CD4-positive, alpha-beta T cell (primary cell): ENCODE data around the gene RALY. TPM values are rescaled to one million over a fixed set of nuclear protein-coding genes. Genes with fewer than 3 reads are reported as not detected.

Source experiments
- ATAC-seq: fragments of 200-7000 bp; cut with Tn5 transposase; one replicate; pipeline ENCODE4 v1.10.0; 2022; ENCODE audit warnings: mild to moderate bottlenecking; ENCODE audit not compliant: poor library complexity
- CTCF ChIA-PET: fragments of 350-600 bp; sonication (Branson Sonifier 250); formaldehyde crosslinking; loops from one replicate; lab custom pipeline; 2021; ENCODE audit warnings: antibody characterized with exemption, inconsistent platforms; lab: Charles Lee
- POLR2A ChIA-PET: fragments of 350-600 bp; sonication (Branson Sonifier 250); formaldehyde crosslinking; loops from one replicate; lab custom pipeline; 2021; ENCODE audit warnings: antibody characterized with exemption, inconsistent platforms; lab: Charles Lee
- DNase-seq, 14 experiments: peaks; one replicate each; pipeline ENCODE4 v3.0.0-alpha.2; 2013 to 2020; ENCODE audit warnings: mixed read lengths in 2 of 14
- H3K27ac ChIP-seq, 2 donors: one replicate each; pipeline versions ENCODE4 v1.5.1 to v1.7.0; 2013; ENCODE audit warnings: low read length in 2 of 2, low read depth in 1 of 2, mild to moderate bottlenecking in 1 of 2
- H3K27me3 ChIP-seq, 2 experiments: 1 replicate in 1 of 2; 2 replicates in 1 of 2; pipeline versions ENCODE4 v1.6.1 to v1.7.0; 2013; ENCODE audit warnings: low read length in 2 of 2, control low read depth in 1 of 2, mild to moderate bottlenecking in 1 of 2, moderate library complexity in 1 of 2; ENCODE audit not compliant: insufficient read depth in 2 of 2, control insufficient read depth in 1 of 2
- H3K36me3 ChIP-seq: one replicate; pipeline ENCODE4 v1.6.1; 2013; ENCODE audit warnings: low read length, control low read depth; ENCODE audit not compliant: insufficient read depth
- H3K4me1 ChIP-seq: one replicate; pipeline ENCODE4 v1.6.1; 2013; ENCODE audit warnings: low read length, control low read depth; ENCODE audit not compliant: insufficient read depth
- H3K4me3 ChIP-seq: one replicate; pipeline ENCODE4 v1.5.1; 2013; ENCODE audit warnings: mild to moderate bottlenecking, low read length, moderate library complexity
- H3K9me3 ChIP-seq, 2 experiments: 1 replicate in 1 of 2; 2 replicates in 1 of 2; pipeline versions ENCODE4 v1.6.1 to v1.7.0; 2013; ENCODE audit warnings: low read length in 2 of 2, mild to moderate bottlenecking in 2 of 2, control low read depth in 1 of 2, moderate library complexity in 1 of 2; ENCODE audit not compliant: control insufficient read depth in 1 of 2, insufficient read depth in 1 of 2
- H3K27ac Mint-ChIP-seq: one replicate; pipeline ENCODE4 v1.8.0; 2020; ENCODE audit warnings: mixed read lengths
- H3K27me3 Mint-ChIP-seq: one replicate; pipeline ENCODE4 v1.8.0; 2021; ENCODE audit warnings: mixed read lengths
- H3K36me3 Mint-ChIP-seq: one replicate; pipeline ENCODE4 v1.8.0; 2021; ENCODE audit warnings: low read depth, mixed read lengths
- H3K4me1 Mint-ChIP-seq: one replicate; pipeline ENCODE4 v1.8.0; 2021; ENCODE audit warnings: low read depth, mixed read lengths
- H3K4me3 Mint-ChIP-seq: one replicate; pipeline ENCODE4 v1.8.0; 2020; ENCODE audit warnings: mild to moderate bottlenecking, mixed read lengths
- H3K9me3 Mint-ChIP-seq: one replicate; pipeline ENCODE4 v1.8.0; 2020; ENCODE audit warnings: mixed read lengths
- intact Hi-C, 2 experiments: fragments of 100-400 bp; cut with DNase I in 1 of 2; cut with micrococcal nuclease in 1 of 2; formaldehyde crosslinking; loops; one replicate each; pipeline versions ENCODE4 v1.15.1 to v1.9.0; 2023 to 2025; cut with DNase I, micrococcal nuclease
- total RNA-seq, 174 experiments: library from RNA in 2 of 174; stranded (reverse) in 2 of 174; gene quantifications; one replicate each; pipeline ENCODE4 v1.2.3 and lab custom pipeline; 2021 to 2026
- TF ChIP-seq, protein P1 (sequence below): fragments of 200-600 bp; IDR thresholded peaks from one replicate; pipeline ENCODE4 v1.8.0; 2022; ENCODE audit warnings: antibody characterized with exemption, mild to moderate bottlenecking

The RALY gene
- total RNA-seq, 2 experiments from 2014 or later = 112 TPM

DNA sequence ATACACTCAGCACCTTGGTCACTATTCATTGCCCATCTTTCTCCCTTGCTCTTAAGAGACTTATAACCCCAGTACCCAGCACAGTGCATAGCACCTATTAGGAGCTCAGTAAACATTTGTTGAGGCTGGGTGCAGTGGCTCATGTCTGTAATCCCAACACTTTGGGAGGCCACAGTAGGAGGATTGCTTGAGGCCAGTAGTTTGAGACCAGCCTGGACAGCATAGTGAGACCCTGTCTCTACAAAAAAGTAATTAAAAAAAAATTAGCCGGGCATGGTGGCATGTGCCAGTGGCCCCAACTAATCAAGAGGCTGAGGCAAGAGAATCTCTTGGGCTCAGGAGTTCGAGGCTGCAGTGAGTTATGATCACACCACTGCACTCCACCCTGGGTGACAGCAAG lies 126.5 kb downstream of the RALY start:
- H3K9me3 ChIP-seq = no peaks in the 10 kb centered on the region
- no peak overlapping the region for H3K4me3 Mint-ChIP-seq
- no peaks in the 10 kb centered on the region for H3K4me1 Mint-ChIP-seq
- POLR2A ChIA-PET = no interaction called here
- TF ChIP-seq, protein P1, sequence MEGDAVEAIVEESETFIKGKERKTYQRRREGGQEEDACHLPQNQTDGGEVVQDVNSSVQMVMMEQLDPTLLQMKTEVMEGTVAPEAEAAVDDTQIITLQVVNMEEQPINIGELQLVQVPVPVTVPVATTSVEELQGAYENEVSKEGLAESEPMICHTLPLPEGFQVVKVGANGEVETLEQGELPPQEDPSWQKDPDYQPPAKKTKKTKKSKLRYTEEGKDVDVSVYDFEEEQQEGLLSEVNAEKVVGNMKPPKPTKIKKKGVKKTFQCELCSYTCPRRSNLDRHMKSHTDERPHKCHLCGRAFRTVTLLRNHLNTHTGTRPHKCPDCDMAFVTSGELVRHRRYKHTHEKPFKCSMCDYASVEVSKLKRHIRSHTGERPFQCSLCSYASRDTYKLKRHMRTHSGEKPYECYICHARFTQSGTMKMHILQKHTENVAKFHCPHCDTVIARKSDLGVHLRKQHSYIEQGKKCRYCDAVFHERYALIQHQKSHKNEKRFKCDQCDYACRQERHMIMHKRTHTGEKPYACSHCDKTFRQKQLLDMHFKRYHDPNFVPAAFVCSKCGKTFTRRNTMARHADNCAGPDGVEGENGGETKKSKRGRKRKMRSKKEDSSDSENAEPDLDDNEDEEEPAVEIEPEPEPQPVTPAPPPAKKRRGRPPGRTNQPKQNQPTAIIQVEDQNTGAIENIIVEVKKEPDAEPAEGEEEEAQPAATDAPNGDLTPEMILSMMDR = no peak
- H3K27ac ChIP-seq = no peak overlapping the region
- H3K9me3 Mint-ChIP-seq = no peaks in the 10 kb centered on the region
- H3K27ac Mint-ChIP-seq = no peak overlapping the region
- intact Hi-C loops = no loop called here
- H3K36me3 ChIP-seq = no peaks in the 10 kb centered on the region
- no peaks in the 10 kb centered on the region for H3K4me1 ChIP-seq
- DNase-seq (no peak), ATAC-seq (no peak)
- no peaks in the 10 kb centered on the region for H3K27me3 ChIP-seq
- no peak overlapping the region for H3K4me3 ChIP-seq
- CTCF ChIA-PET = no interaction called here
- no peaks in the 10 kb centered on the region for H3K36me3 Mint-ChIP-seq
- no peaks in the 10 kb centered on the region for H3K27me3 Mint-ChIP-seq

GRCh38 chr20:34122274-34122980 lies 128.7 kb downstream of the RALY start:
- H3K4me3 ChIP-seq = no peak overlapping the region
- no peaks in the 10 kb centered on the region for H3K27me3 ChIP-seq
- Mint-ChIP-seq H3K4me3 (no peak overlapping the region), H3K36me3 (no peaks in the 10 kb centered on the region), H3K4me1 (no peaks in the 10 kb centered on the region), H3K27ac (no peak overlapping the region), H3K27me3 (no peaks in the 10 kb centered on the region), H3K9me3 (no peaks in the 10 kb centered on the region)
- no peak for ATAC-seq
- intact Hi-C loops = no loop called here
- TF ChIP-seq, protein P1 = no peak
- H3K4me1 ChIP-seq = no peaks in the 10 kb centered on the region
- DNase-seq = no peak
- ChIA-PET POLR2A (interaction anchor here (0.7 kb wide), 1 partner anchor 10 kb away, joined by 3 read pairs; the partner anchor contains the start of gene EIF2S2), CTCF (no interaction called here)
- H3K27ac ChIP-seq = no peak overlapping the region
- H3K9me3 ChIP-seq = no peaks in the 10 kb centered on the region
- H3K36me3 ChIP-seq = no peaks in the 10 kb centered on the region

GRCh38 chr20:34123309-34123708 lies 129.6 kb downstream of the RALY start:
- no peak for DNase-seq
- Mint-ChIP-seq H3K9me3 (no peaks in the 10 kb centered on the region), H3K36me3 (no peaks in the 10 kb centered on the region), H3K4me3 (no peak overlapping the region), H3K27me3 (peaks cover 6% of the 10 kb centered on the region), H3K27ac (no peak overlapping the region), H3K4me1 (no peaks in the 10 kb centered on the region)
- Histone ChIP-seq H3K4me1 (no peaks in the 10 kb centered on the region), H3K36me3 (no peaks in the 10 kb centered on the region), H3K27ac (no peak overlapping the region), H3K9me3 (no peaks in the 10 kb centered on the region), H3K27me3 (no peaks in the 10 kb centered on the region), H3K4me3 (no peak overlapping the region)
- TF ChIP-seq, protein P1 = no peak
- ChIA-PET CTCF (no interaction called here), POLR2A (interaction anchor here (0.8 kb wide), 1 partner anchor 11 kb away, joined by 4 read pairs; the partner anchor contains the start of gene EIF2S2)
- intact Hi-C loops = no loop called here
- no peak for ATAC-seq
